Ishikawa (cell line): ENCODE results near the gene HS6ST1.

Source experiments
- CEBPB ChIP-seq: IDR thresholded peaks from 2 replicates; pipeline ENCODE4 v1.6.1; 2012
- CREB1 ChIP-seq: IDR thresholded peaks from 2 replicates; pipeline ENCODE4 v1.6.1; 2012; ENCODE audit warnings: low read depth
- EGR1 ChIP-seq: IDR thresholded peaks from 2 replicates; pipeline ENCODE4 v1.6.1; 2012
- EP300 ChIP-seq: IDR thresholded peaks from 2 replicates; pipeline ENCODE4 v1.6.1; 2012; ENCODE audit warnings: borderline replicate concordance
- FOXM1 ChIP-seq: IDR thresholded peaks from 2 replicates; pipeline ENCODE4 v1.6.1; 2012; ENCODE audit warnings: low read depth, borderline replicate concordance
- MAX ChIP-seq: IDR thresholded peaks from 2 replicates; pipeline ENCODE4 v1.6.1; 2012
- NFIC ChIP-seq: IDR thresholded peaks from 2 replicates; pipeline ENCODE4 v1.6.1; 2012
- RAD21 ChIP-seq: IDR thresholded peaks from 2 replicates; pipeline ENCODE4 v1.6.1; 2012; ENCODE audit warnings: low read depth
- REST ChIP-seq: IDR thresholded peaks from 2 replicates; pipeline ENCODE4 v1.6.1; 2012; ENCODE audit warnings: low read depth, mild to moderate bottlenecking
- TAF1 ChIP-seq: IDR thresholded peaks from 2 replicates; pipeline ENCODE4 v1.6.1; 2012; ENCODE audit warnings: low read depth, mild to moderate bottlenecking
- TCF12 ChIP-seq: IDR thresholded peaks from 2 replicates; pipeline ENCODE4 v1.6.1; 2012; ENCODE audit warnings: low read depth
- TEAD4 ChIP-seq: IDR thresholded peaks from 2 replicates; pipeline ENCODE4 v1.6.1; 2012
- USF1 ChIP-seq: IDR thresholded peaks from 2 replicates; pipeline ENCODE4 v1.6.1; 2012
- YY1 ChIP-seq: IDR thresholded peaks from 2 replicates; pipeline ENCODE4 v1.6.1; 2012; ENCODE audit warnings: low read depth
- ZBTB7A ChIP-seq: IDR thresholded peaks from 2 replicates; pipeline ENCODE4 v1.6.1; 2012; ENCODE audit warnings: low read depth

HS6ST1 gene

GRCh38 chr2:128227862-128228261 lies 90.8 kb downstream of the HS6ST1 start:
- TF ChIP-seq MAX (no peak), YY1 (no peak), TAF1 (no peak), CEBPB (no peak)

GRCh38 chr2:128219891-128220290 lies 98.8 kb downstream of the HS6ST1 start:
- TF ChIP-seq RAD21 (no peak), USF1 (no peak), CEBPB (no peak), FOXM1 (no peak), EGR1 (no peak), CREB1 (no peak), MAX (no peak), NFIC (no peak), REST (no peak), TCF12 (no peak), EP300 (no peak), TEAD4 (no peak), YY1 (no peak)

- no peak for TF ChIP-seq CEBPB
- TF ChIP-seq USF1: no peak
- no peak for TF ChIP-seq TEAD4
- no peak for TF ChIP-seq TCF12
- no peak for TF ChIP-seq RAD21
- TF ChIP-seq EP300: no peak
Measured at GRCh38 chr2:128217671-128218070, 101.0 kb downstream of the HS6ST1 start.

- TF ChIP-seq REST (no peak), RAD21 (no peak), YY1 (no peak), EP300 (no peak), TAF1 (no peak), USF1 (no peak), CEBPB (no peak), TEAD4 (no peak), NFIC (no peak), CREB1 (no peak), MAX (no peak), TCF12 (no peak), FOXM1 (no peak), EGR1 (no peak), ZBTB7A (no peak)
Measured at GRCh38 chr2:128215897-128216642, 102.6 kb downstream of the HS6ST1 start.
